HepG2 (cell line): ENCODE measurements around the gene OPRL1. TPM values are rescaled to one million over a fixed set of nuclear protein-coding genes. Genes with fewer than 3 reads are reported as not detected.
A peak's percentile ranks its signal among the peaks of the same experiment; 100 is the strongest.

Experiments used
- ARNT ChIP-seq: fragments of 450-650 bp; IDR thresholded peaks from 2 replicates; pipeline ENCODE4 v1.6.1; 2017
- CREB1 ChIP-seq, 2 experiments: fragments of 450-650 bp in 1 of 2; IDR thresholded peaks; 2 replicates each; pipeline ENCODE4 v1.6.1; 2016 to 2017; ENCODE audit warnings: control low read depth in 1 of 2, mild to moderate bottlenecking in 1 of 2, missing compliant biosample characterization in 1 of 2, missing genetic modification characterization in 1 of 2
- DPF2 ChIP-seq: sonication (generic); formaldehyde crosslinking; IDR thresholded peaks from 2 replicates; pipeline ENCODE4 v1.4.0; 2020; ENCODE audit warnings: mild to moderate bottlenecking, low read depth, missing genetic modification reagents, borderline replicate concordance
- GTF3A ChIP-seq: sonication (generic); formaldehyde crosslinking; conservative IDR thresholded peaks from 2 replicates; pipeline ENCODE4 v1.4.0; 2020; ENCODE audit warnings: mild to moderate bottlenecking, missing genetic modification reagents
- KAT2B ChIP-seq: fragments of 150-350 bp; IDR thresholded peaks from 2 replicates; pipeline ENCODE4 v1.6.1; 2014; ENCODE audit warnings: low read depth, low read length, borderline replicate concordance
- KDM2A ChIP-seq: sonication (generic); formaldehyde crosslinking; IDR thresholded peaks from 2 replicates; pipeline ENCODE4 v1.4.0; 2020; ENCODE audit warnings: low read depth, missing genetic modification reagents, borderline replicate concordance
- KDM5B ChIP-seq: sonication (generic); formaldehyde crosslinking; IDR thresholded peaks from 2 replicates; pipeline ENCODE4 v1.4.0; 2020; ENCODE audit warnings: missing genetic modification reagents, mild to moderate bottlenecking, borderline replicate concordance
- MLLT10 ChIP-seq: sonication (generic); formaldehyde crosslinking; IDR thresholded peaks from 2 replicates; pipeline ENCODE4 v1.4.0; 2020; ENCODE audit warnings: missing genetic modification reagents
- NFRKB ChIP-seq: fragments of 450-650 bp; IDR thresholded peaks from 2 replicates; pipeline ENCODE4 v1.6.1; 2017
- NONO ChIP-seq, 2 experiments: fragments of 450-650 bp in 1 of 2; sonication (generic) in 1 of 2; formaldehyde crosslinking in 1 of 2; IDR thresholded peaks in 1 of 2; conservative IDR thresholded peaks in 1 of 2; 2 replicates each; pipeline versions ENCODE4 v1.6.1 to v1.8.0; 2017 to 2022; ENCODE audit warnings: mild to moderate bottlenecking in 1 of 2, missing genetic modification reagents in 1 of 2, moderate library complexity in 1 of 2
- PAWR ChIP-seq: sonication (generic); formaldehyde crosslinking; IDR thresholded peaks from 2 replicates; pipeline ENCODE4 v1.4.0; 2020; ENCODE audit warnings: missing genetic modification reagents, mild to moderate bottlenecking, borderline replicate concordance
- POLR2G ChIP-seq: fragments of 200-400 bp; formaldehyde crosslinking; IDR thresholded peaks from 2 replicates; pipeline ENCODE4 v1.6.1; 2018; ENCODE audit warnings: mild to moderate bottlenecking, low read depth, low read length, moderate library complexity
- RBM39 ChIP-seq: fragments of 200-400 bp; formaldehyde crosslinking; IDR thresholded peaks from one replicate; pipeline ENCODE4 v1.6.1; 2018; ENCODE audit warnings: antibody characterized with exemption, mild to moderate bottlenecking, low read depth, low read length; ENCODE audit not compliant: poor library complexity, severe bottlenecking
- TBX3 ChIP-seq: fragments of 450-650 bp; IDR thresholded peaks from 2 replicates; pipeline ENCODE4 v1.6.1; 2017; ENCODE audit warnings: antibody characterized with exemption, mild to moderate bottlenecking, inconsistent platforms, borderline replicate concordance
- ZIK1 ChIP-seq: sonication (generic); formaldehyde crosslinking; IDR thresholded peaks from 2 replicates; pipeline ENCODE4 v1.5.0; 2020; ENCODE audit warnings: mild to moderate bottlenecking, low read depth, missing genetic modification reagents, borderline replicate concordance
- ZNF101 ChIP-seq: sonication (generic); formaldehyde crosslinking; IDR thresholded peaks from 2 replicates; pipeline ENCODE4 v1.4.0; 2020; ENCODE audit warnings: mild to moderate bottlenecking, low read depth, missing genetic modification reagents, borderline replicate concordance
- ZNF136 ChIP-seq: sonication (generic); formaldehyde crosslinking; IDR thresholded peaks from 2 replicates; pipeline ENCODE4 v1.8.1; 2022; ENCODE audit warnings: low read depth, mild to moderate bottlenecking, moderate library complexity, missing genetic modification reagents
- ZNF138 ChIP-seq: sonication (generic); formaldehyde crosslinking; IDR thresholded peaks from 2 replicates; pipeline ENCODE4 v1.5.0; 2020; ENCODE audit warnings: mild to moderate bottlenecking, low read depth, missing genetic modification reagents
- ZNF3 ChIP-seq: IDR thresholded peaks from 2 replicates; pipeline ENCODE4 v1.7.0; 2017; ENCODE audit warnings: inconsistent platforms
- ZNF430 ChIP-seq: sonication (generic); formaldehyde crosslinking; IDR thresholded peaks from 2 replicates; pipeline ENCODE4 v1.9.0; 2021; ENCODE audit warnings: mild to moderate bottlenecking, missing genetic modification reagents
- ZNF558 ChIP-seq: sonication (generic); formaldehyde crosslinking; IDR thresholded peaks from 2 replicates; pipeline ENCODE4 v1.9.0; 2022; ENCODE audit warnings: mild to moderate bottlenecking, missing genetic modification reagents, borderline replicate concordance
- ZNF563 ChIP-seq: sonication (generic); formaldehyde crosslinking; IDR thresholded peaks from 2 replicates; pipeline ENCODE4 v1.8.0; 2022; ENCODE audit warnings: mild to moderate bottlenecking, moderate library complexity, missing genetic modification reagents
- ZNF564 ChIP-seq: sonication (generic); formaldehyde crosslinking; IDR thresholded peaks from 2 replicates; pipeline ENCODE4 v1.8.1; 2023; ENCODE audit warnings: mild to moderate bottlenecking, missing genetic modification reagents
- polyA plus RNA-seq, 8 experiments: library from polyadenylated mRNA; depleted of rRNA in 3 of 8; stranded (reverse) in 7 of 8; unstranded in 1 of 8; fragments of >200 nt; fragmentation: Illumina TruSeq in 4 of 8; extraction: Trizol in 4 of 8; gene quantifications; 2 replicates each; pipeline versions ENCODE4 v1.2.1 to v1.2.3, GENCODE V29; 2011 to 2016; ENCODE audit warnings: low read depth in 4 of 8, missing spikeins in 1 of 8, mixed read lengths in 1 of 8; ENCODE audit not compliant: insufficient read depth in 1 of 8
- total RNA-seq, 5 experiments: library from RNA; depleted of rRNA; stranded (reverse); fragments of >200 nt; fragmentation: Illumina TruSeq; extraction: Trizol; gene quantifications; 2 replicates each; pipeline ENCODE4 v1.2.3, GENCODE V29; 2016; ENCODE audit warnings: low read depth in 1 of 5
- TF ChIP-seq, protein P1 (sequence below): sonication (generic); formaldehyde crosslinking; IDR thresholded peaks from 2 replicates; pipeline ENCODE4 v1.5.0; 2020; ENCODE audit warnings: missing genetic modification reagents
- TF ChIP-seq, protein P2 (sequence below): sonication (generic); formaldehyde crosslinking; IDR thresholded peaks from 2 replicates; pipeline ENCODE4 v1.5.0; 2020; ENCODE audit warnings: missing genetic modification reagents, mild to moderate bottlenecking, borderline replicate concordance
- TF ChIP-seq, protein P3 (sequence below): fragments of 450-650 bp; IDR thresholded peaks from 2 replicates; pipeline ENCODE4 v1.6.1; 2017; ENCODE audit warnings: mild to moderate bottlenecking

Gene OPRL1
- total and polyA plus RNA-seq, 2 of the 13 experiments (the other 11 are each of a cell fraction or from before 2014, with no cell fraction given), result 0.35 to 0.71 TPM

DNA sequence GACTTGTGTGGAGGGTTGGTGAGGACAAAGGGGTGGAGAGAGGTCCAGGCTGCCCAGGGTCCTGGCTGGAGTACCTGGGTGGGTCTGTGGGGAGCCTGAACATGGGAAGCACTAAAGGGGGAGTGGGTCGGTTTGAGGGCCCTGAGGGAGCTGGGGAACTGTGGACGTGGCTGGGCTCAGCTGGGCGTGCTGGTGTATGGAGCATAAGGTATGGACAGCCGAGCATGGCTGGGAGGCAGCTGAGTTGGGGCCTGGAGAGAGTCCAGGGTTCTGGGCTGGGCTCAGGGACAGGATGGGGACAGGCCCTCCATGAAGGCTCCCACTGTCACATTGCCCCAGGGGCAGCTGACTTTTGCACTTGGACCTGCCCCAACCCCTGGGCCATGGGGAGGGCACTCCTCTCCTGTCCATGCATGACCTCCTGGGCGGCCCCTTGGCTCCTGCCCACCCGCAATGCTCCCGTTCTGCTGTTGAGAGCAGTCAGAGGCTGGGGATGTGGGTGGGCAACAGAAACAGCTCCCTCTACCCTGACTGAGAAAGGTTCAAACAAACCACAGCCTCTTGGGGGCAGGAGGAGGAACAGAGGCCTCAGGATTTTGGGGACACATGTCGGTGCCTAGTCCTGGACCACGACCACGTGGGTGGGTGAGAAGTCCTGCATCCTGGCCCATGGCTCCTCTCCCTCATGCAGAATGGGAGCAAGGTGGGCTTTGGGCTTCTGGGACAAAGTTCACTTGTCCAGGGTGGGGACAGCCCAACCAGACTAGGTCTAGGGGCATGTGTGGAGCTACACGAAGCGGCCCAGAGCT, 39.4 kb upstream of the OPRL1 start (continued):
- peak; percentile 67; the same call in 1 of the 2 replicates for TF ChIP-seq ZNF138 (CRISPR knock-in tag)
- no peak for TF ChIP-seq ZNF564 (CRISPR knock-in tag)
- TF ChIP-seq, protein P1, sequence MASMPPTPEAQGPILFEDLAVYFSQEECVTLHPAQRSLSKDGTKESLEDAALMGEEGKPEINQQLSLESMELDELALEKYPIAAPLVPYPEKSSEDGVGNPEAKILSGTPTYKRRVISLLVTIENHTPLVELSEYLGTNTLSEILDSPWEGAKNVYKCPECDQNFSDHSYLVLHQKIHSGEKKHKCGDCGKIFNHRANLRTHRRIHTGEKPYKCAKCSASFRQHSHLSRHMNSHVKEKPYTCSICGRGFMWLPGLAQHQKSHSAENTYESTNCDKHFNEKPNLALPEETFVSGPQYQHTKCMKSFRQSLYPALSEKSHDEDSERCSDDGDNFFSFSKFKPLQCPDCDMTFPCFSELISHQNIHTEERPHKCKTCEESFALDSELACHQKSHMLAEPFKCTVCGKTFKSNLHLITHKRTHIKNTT, result no peak
- peak; percentile 33 for TF ChIP-seq ZIK1 (CRISPR knock-in tag)
- TF ChIP-seq ZNF430, result 0 out of 2 replicates have a peak, but pooled peaks have one; percentile 5
- TF ChIP-seq DPF2 (CRISPR knock-in tag), result no peak
- no peak for TF ChIP-seq KAT2B
- TF ChIP-seq RBM39, result peak; percentile 20
- TF ChIP-seq TBX3, result 0 out of 2 replicates have a peak, but pooled peaks have one; percentile 17
- TF ChIP-seq NONO (IDR thresholded peaks at IDR 0.05), result no peak
- peak; percentile 10; the same call in 1 of the 2 replicates for TF ChIP-seq NONO (CRISPR knock-in tag; conservative IDR thresholded peaks at IDR 0.05)
- TF ChIP-seq ZNF101 (CRISPR knock-in tag), result no peak
- TF ChIP-seq POLR2G, result peak; percentile 75
- no peak; the same call in 1 of the 2 replicates for TF ChIP-seq ZNF136 (CRISPR knock-in tag)
- no peak for TF ChIP-seq ZNF563 (CRISPR knock-in tag)
- no peak for TF ChIP-seq CREB1 (IDR thresholded peaks at IDR 0.05)
- TF ChIP-seq CREB1 (CRISPR knock-in tag; IDR thresholded peaks at IDR 0.05), result no peak
- TF ChIP-seq NFRKB, result no peak
- TF ChIP-seq, protein P2, sequence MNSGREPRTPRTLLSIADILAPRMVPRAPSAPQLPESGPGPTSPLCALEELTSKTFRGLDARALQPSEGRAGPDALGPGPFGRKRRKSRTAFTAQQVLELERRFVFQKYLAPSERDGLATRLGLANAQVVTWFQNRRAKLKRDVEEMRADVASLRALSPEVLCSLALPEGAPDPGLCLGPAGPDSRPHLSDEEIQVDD (CRISPR knock-in tag), result peak; percentile 72; the same call in 1 of the 2 replicates
- TF ChIP-seq ZNF558 (CRISPR knock-in tag), result 0 out of 2 replicates have a peak, but pooled peaks have one; percentile 32
- no peak for TF ChIP-seq MLLT10 (CRISPR knock-in tag)
- TF ChIP-seq GTF3A (CRISPR knock-in tag), result peak; percentile 6; the same call in 1 of the 2 replicates
- no peak for TF ChIP-seq ZNF3 (CRISPR knock-in tag)
- TF ChIP-seq KDM2A (CRISPR knock-in tag), result peak; percentile 63
- TF ChIP-seq ARNT, result no peak
- TF ChIP-seq KDM5B (CRISPR knock-in tag), result peak; percentile 52; the same call in 1 of the 2 replicates
- TF ChIP-seq, protein P3, sequence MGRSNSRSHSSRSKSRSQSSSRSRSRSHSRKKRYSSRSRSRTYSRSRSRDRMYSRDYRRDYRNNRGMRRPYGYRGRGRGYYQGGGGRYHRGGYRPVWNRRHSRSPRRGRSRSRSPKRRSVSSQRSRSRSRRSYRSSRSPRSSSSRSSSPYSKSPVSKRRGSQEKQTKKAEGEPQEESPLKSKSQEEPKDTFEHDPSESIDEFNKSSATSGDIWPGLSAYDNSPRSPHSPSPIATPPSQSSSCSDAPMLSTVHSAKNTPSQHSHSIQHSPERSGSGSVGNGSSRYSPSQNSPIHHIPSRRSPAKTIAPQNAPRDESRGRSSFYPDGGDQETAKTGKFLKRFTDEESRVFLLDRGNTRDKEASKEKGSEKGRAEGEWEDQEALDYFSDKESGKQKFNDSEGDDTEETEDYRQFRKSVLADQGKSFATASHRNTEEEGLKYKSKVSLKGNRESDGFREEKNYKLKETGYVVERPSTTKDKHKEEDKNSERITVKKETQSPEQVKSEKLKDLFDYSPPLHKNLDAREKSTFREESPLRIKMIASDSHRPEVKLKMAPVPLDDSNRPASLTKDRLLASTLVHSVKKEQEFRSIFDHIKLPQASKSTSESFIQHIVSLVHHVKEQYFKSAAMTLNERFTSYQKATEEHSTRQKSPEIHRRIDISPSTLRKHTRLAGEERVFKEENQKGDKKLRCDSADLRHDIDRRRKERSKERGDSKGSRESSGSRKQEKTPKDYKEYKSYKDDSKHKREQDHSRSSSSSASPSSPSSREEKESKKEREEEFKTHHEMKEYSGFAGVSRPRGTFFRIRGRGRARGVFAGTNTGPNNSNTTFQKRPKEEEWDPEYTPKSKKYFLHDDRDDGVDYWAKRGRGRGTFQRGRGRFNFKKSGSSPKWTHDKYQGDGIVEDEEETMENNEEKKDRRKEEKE, result no peak
- no peak for TF ChIP-seq PAWR (CRISPR knock-in tag)
